ENCODE measurements around the gene ARHGAP23. TPM values are rescaled to one million over a fixed set of nuclear protein-coding genes. Genes with fewer than 3 reads are reported as not detected.

The ARHGAP23 gene
- total and polyA plus RNA-seq, 2 experiments from 2014 or later: 21.4 to 150 TPM

DNA sequence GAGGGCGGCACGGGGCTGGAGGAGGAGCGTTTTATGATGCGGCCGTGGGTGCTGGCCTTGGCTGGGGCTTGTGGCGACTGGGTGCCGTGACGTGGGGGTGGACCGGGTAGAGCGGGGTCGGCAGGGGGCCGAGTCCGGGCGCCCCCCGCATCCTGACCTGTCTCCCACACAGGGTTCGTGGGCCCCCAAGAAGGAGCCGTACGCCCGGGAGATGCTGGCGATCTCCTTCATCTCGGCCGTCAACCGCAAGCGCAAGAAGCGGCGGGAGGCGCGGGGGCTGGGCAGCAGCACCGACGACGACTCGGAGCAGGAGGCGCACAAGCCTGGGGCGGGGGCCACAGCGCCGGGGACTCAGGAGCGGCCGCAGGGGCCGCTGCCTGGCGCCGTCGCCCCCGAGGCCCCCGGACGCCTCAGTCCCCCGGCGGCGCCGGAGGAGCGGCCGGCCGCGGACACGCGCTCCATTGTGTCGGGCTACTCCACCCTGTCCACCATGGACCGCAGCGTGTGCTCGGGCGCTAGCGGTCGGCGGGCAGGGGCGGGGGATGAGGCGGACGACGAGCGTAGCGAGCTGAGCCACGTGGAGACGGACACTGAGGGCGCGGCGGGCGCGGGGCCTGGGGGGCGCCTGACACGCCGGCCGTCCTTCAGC, 81.6 kb downstream of the ARHGAP23 start:
- Histone ChIP-seq H3K79me2 (replicated peaks; ENCODE audit: insufficient read depth) (no peaks in the 10 kb centered on the region), H3K4me1 (ENCODE audit: insufficient read depth) (peaks cover 31% of the 10 kb centered on the region), H3K4me2 (peak overlapping the region; percentile 90), H3K27ac (ENCODE audit: low read depth) (no peak overlapping the region), H3K9me2 (ENCODE audit: insufficient read depth) (no peaks in the 10 kb centered on the region), H2AFZ (no peak overlapping the region), H3K27me3 (ENCODE audit: insufficient read depth) (peaks cover 21% of the 10 kb centered on the region), H3F3A (replicated peaks; ENCODE audit: low read depth) (peaks cover 35% of the 10 kb centered on the region), H3K36me3 (ENCODE audit: insufficient read depth) (no peaks in the 10 kb centered on the region), H3K4me3 (peak overlapping the region; percentile 61), H4K20me1 (replicated peaks; ENCODE audit: insufficient read depth) (no peaks in the 10 kb centered on the region; the same call in 1 of the 2 replicates)
- Mint-ChIP-seq H3K27me3 (ENCODE audit: insufficient read depth, low read depth, poor library complexity) (peaks cover 49% of the 10 kb centered on the region), H3K9me3 (0 out of 3 replicates have a peak, but pooled peaks cover 4% of the 10 kb centered on the region), H3K4me3 (peak overlapping the region; percentile 73), H3K27ac (peak overlapping the region; percentile 85; the same call in 1 of the 2 replicates), H3K4me1 (peaks cover 42% of the 10 kb centered on the region), H3K36me3 (ENCODE audit: low read depth) (peaks cover 23% of the 10 kb centered on the region)
- no peak for TF ChIP-seq JUNB (IDR thresholded peaks at IDR 0.05; ENCODE audit: unreplicated experiment)
- TF ChIP-seq POLR2AphosphoS5 (IDR thresholded peaks at IDR 0.05; ENCODE audit: low read depth): peak; percentile 74
- TF ChIP-seq CREB1 (CRISPR knock-in tag; IDR thresholded peaks at IDR 0.05; ENCODE audit: low read depth): 0 out of 2 replicates have a peak, but pooled peaks have one; percentile 7
- peak; percentile 13 for ATAC-seq
- peak; percentile 75 for DNase-seq (ENCODE audit: low spot score)

DNA sequence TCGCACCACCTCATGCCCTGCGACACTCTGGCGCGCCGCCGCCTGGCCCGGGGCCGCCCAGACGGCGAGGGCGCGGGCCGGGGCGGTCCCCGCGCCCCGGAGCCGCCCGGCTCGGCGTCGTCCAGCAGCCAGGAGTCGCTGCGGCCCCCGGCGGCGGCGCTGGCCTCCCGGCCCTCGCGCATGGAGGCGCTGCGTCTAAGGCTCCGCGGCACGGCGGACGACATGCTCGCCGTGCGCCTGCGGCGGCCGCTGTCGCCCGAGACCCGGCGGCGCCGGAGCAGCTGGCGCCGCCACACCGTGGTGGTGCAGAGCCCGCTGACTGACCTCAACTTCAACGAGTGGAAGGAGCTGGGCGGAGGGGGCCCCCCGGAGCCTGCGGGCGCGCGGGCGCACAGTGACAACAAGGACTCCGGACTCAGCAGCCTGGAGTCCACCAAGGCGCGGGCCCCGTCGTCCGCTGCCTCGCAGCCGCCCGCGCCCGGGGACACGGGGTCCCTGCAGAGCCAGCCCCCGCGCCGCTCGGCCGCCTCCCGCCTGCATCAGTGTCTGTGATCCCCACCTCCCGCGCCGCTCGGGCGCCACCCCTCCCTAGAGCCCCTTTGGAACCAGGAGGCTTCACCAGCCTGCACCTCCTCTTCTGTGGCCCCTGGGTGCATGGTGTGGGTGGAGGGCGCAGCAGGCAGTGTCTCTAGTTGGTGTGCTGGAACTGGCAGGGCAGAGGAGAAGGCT, 82.3 kb downstream of the ARHGAP23 start:
- Mint-ChIP-seq H3K27ac (no peak overlapping the region), H3K27me3 (ENCODE audit: insufficient read depth, low read depth, poor library complexity) (peaks cover 47% of the 10 kb centered on the region), H3K36me3 (ENCODE audit: low read depth) (peaks cover 17% of the 10 kb centered on the region), H3K4me1 (peaks cover 42% of the 10 kb centered on the region), H3K4me3 (peak overlapping the region; percentile 70), H3K9me3 (0 out of 3 replicates have a peak, but pooled peaks cover 4% of the 10 kb centered on the region)
- Histone ChIP-seq H3K4me2 (peak overlapping the region; percentile 95), H3F3A (replicated peaks; ENCODE audit: low read depth) (peaks cover 35% of the 10 kb centered on the region), H3K4me1 (ENCODE audit: insufficient read depth) (peaks cover 31% of the 10 kb centered on the region), H4K20me1 (replicated peaks; ENCODE audit: insufficient read depth) (no peaks in the 10 kb centered on the region; the same call in 1 of the 2 replicates), H3K36me3 (ENCODE audit: insufficient read depth) (no peaks in the 10 kb centered on the region), H3K9me2 (ENCODE audit: insufficient read depth) (no peaks in the 10 kb centered on the region), H2AFZ (no peak overlapping the region), H3K79me2 (replicated peaks; ENCODE audit: insufficient read depth) (no peaks in the 10 kb centered on the region), H3K27ac (ENCODE audit: low read depth) (no peak overlapping the region), H3K4me3 (peak overlapping the region; percentile 74), H3K27me3 (ENCODE audit: insufficient read depth) (peaks cover 21% of the 10 kb centered on the region)
- TF ChIP-seq, protein P1, sequence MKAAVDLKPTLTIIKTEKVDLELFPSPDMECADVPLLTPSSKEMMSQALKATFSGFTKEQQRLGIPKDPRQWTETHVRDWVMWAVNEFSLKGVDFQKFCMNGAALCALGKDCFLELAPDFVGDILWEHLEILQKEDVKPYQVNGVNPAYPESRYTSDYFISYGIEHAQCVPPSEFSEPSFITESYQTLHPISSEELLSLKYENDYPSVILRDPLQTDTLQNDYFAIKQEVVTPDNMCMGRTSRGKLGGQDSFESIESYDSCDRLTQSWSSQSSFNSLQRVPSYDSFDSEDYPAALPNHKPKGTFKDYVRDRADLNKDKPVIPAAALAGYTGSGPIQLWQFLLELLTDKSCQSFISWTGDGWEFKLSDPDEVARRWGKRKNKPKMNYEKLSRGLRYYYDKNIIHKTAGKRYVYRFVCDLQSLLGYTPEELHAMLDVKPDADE (IDR thresholded peaks at IDR 0.05): 0 out of 2 replicates have a peak, but pooled peaks have one; percentile 14
- TF ChIP-seq, protein P2, sequence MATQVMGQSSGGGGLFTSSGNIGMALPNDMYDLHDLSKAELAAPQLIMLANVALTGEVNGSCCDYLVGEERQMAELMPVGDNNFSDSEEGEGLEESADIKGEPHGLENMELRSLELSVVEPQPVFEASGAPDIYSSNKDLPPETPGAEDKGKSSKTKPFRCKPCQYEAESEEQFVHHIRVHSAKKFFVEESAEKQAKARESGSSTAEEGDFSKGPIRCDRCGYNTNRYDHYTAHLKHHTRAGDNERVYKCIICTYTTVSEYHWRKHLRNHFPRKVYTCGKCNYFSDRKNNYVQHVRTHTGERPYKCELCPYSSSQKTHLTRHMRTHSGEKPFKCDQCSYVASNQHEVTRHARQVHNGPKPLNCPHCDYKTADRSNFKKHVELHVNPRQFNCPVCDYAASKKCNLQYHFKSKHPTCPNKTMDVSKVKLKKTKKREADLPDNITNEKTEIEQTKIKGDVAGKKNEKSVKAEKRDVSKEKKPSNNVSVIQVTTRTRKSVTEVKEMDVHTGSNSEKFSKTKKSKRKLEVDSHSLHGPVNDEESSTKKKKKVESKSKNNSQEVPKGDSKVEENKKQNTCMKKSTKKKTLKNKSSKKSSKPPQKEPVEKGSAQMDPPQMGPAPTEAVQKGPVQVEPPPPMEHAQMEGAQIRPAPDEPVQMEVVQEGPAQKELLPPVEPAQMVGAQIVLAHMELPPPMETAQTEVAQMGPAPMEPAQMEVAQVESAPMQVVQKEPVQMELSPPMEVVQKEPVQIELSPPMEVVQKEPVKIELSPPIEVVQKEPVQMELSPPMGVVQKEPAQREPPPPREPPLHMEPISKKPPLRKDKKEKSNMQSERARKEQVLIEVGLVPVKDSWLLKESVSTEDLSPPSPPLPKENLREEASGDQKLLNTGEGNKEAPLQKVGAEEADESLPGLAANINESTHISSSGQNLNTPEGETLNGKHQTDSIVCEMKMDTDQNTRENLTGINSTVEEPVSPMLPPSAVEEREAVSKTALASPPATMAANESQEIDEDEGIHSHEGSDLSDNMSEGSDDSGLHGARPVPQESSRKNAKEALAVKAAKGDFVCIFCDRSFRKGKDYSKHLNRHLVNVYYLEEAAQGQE (IDR thresholded peaks at IDR 0.05; ENCODE audit: unreplicated experiment): no peak
- TF ChIP-seq, protein P3, sequence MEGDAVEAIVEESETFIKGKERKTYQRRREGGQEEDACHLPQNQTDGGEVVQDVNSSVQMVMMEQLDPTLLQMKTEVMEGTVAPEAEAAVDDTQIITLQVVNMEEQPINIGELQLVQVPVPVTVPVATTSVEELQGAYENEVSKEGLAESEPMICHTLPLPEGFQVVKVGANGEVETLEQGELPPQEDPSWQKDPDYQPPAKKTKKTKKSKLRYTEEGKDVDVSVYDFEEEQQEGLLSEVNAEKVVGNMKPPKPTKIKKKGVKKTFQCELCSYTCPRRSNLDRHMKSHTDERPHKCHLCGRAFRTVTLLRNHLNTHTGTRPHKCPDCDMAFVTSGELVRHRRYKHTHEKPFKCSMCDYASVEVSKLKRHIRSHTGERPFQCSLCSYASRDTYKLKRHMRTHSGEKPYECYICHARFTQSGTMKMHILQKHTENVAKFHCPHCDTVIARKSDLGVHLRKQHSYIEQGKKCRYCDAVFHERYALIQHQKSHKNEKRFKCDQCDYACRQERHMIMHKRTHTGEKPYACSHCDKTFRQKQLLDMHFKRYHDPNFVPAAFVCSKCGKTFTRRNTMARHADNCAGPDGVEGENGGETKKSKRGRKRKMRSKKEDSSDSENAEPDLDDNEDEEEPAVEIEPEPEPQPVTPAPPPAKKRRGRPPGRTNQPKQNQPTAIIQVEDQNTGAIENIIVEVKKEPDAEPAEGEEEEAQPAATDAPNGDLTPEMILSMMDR (conservative IDR thresholded peaks at IDR 0.05; ENCODE audit: low read depth in 2 of 2): peak in 1 of 2 experiments; percentile 52; a peak in 2 of 4 replicates
- peak; percentile 36 for ATAC-seq
- peak; percentile 82 for DNase-seq (ENCODE audit: low spot score)

Measured in GM23338 (cell line).